NCI-H69 (cell line): ENCODE results near the gene TMEM150C.
A peak's percentile ranks its signal among the peaks of the same experiment; 100 is the strongest.
"Not testable (repeated sequence)": the region's sequence is repeated elsewhere in the genome, so short reads cannot be mapped to it uniquely, and the experiment has no call there.

Experiments
- DNase-seq: peaks from one replicate; lab custom pipeline; 2025; lab: John Stamatoyannopoulos, UW

The TMEM150C gene

GRCh38 chr4:82569076-82569475 is 7.3 kb upstream of the TMEM150C start:
- no peak for DNase-seq

- no peak for DNase-seq
Measured at GRCh38 chr4:82567444-82567843, 5.7 kb upstream of the TMEM150C start.

- peak; percentile 19 for DNase-seq
Measured at GRCh38 chr4:82562564-82562854, 721 bp upstream of the TMEM150C start.

GRCh38 chr4:82560853-82561785 is 669 bp downstream of the TMEM150C start:
- DNase-seq: peak; percentile 60

GRCh38 chr4:82559735-82560120 is 2.1 kb downstream of the TMEM150C start:
- DNase-seq: peak; percentile 58

- DNase-seq: peak; percentile 71
Measured at GRCh38 chr4:82559090-82559734, 2.6 kb downstream of the TMEM150C start.

GRCh38 chr4:82555276-82555675 is 6.5 kb downstream of the TMEM150C start:
- DNase-seq: peak; percentile 50

- DNase-seq: no peak
Measured at GRCh38 chr4:82553020-82553419, 8.8 kb downstream of the TMEM150C start.

- no peak for DNase-seq
Measured at GRCh38 chr4:82551734-82552133, 10.1 kb downstream of the TMEM150C start.

- DNase-seq: not testable (repeated sequence)
Measured at GRCh38 chr4:82547850-82548249, 13.9 kb downstream of the TMEM150C start.

GRCh38 chr4:82543131-82543530 is 18.7 kb downstream of the TMEM150C start:
- DNase-seq: no peak

GRCh38 chr4:82542642-82543041 is 19.1 kb downstream of the TMEM150C start:
- no peak for DNase-seq

GRCh38 chr4:82529322-82529721 is 32.5 kb downstream of the TMEM150C start:
- DNase-seq: no peak

- no peak for DNase-seq
Measured at GRCh38 chr4:82528868-82529267, 32.9 kb downstream of the TMEM150C start.

- DNase-seq: peak; percentile 25
Measured at GRCh38 chr4:82528074-82528473, 33.7 kb downstream of the TMEM150C start.

GRCh38 chr4:82525307-82525911 is 36.4 kb downstream of the TMEM150C start:
- peak; percentile 32 for DNase-seq

GRCh38 chr4:82524570-82525152 is 37.1 kb downstream of the TMEM150C start:
- peak; percentile 84 for DNase-seq

GRCh38 chr4:82523179-82523578 is 38.6 kb downstream of the TMEM150C start:
- peak; percentile 83 for DNase-seq

GRCh38 chr4:82522472-82522871 is 39.3 kb downstream of the TMEM150C start:
- DNase-seq: no peak

- no peak for DNase-seq
Measured at GRCh38 chr4:82521283-82521682, 40.5 kb downstream of the TMEM150C start.

- DNase-seq: no peak
Measured at GRCh38 chr4:82519776-82520175, 42.0 kb downstream of the TMEM150C start.

GRCh38 chr4:82519072-82519471 is 42.7 kb downstream of the TMEM150C start:
- DNase-seq: no peak

- no peak for DNase-seq
Measured at GRCh38 chr4:82517043-82517442, 44.7 kb downstream of the TMEM150C start.
